NB4 (cell line): ENCODE data around the gene CSF3R.
"Not testable (repeated sequence)": the region's sequence is repeated elsewhere in the genome, so short reads cannot be mapped to it uniquely, and the experiment has no call there.

ENCODE experiments used
- DNase-seq: peaks from one replicate; pipeline ENCODE4 v3.0.0; 2010; ENCODE audit warnings: low read depth
- H3K4me3 ChIP-seq: one replicate; pipeline ENCODE4 v1.5.1; 2011; ENCODE audit warnings: mild to moderate bottlenecking, low read depth, low read length, moderate library complexity
- CTCF ChIP-seq: IDR thresholded peaks from one replicate; pipeline ENCODE4 v1.5.1; 2012; ENCODE audit warnings: low read depth, low read length
- MYC ChIP-seq: IDR thresholded peaks from 2 replicates; pipeline ENCODE4 v1.6.1; 2011; ENCODE audit warnings: low read depth, low read length
- POLR2A ChIP-seq: IDR thresholded peaks from 2 replicates; pipeline ENCODE4 v1.6.1; 2011; ENCODE audit warnings: mild to moderate bottlenecking; ENCODE audit not compliant: insufficient read length; ENCODE audit errors: extremely low read depth
- TF ChIP-seq, protein P1 (sequence below): IDR thresholded peaks from 2 replicates; pipeline ENCODE4 v1.6.1; 2011; ENCODE audit warnings: low read depth, low read length

The CSF3R gene

DNA sequence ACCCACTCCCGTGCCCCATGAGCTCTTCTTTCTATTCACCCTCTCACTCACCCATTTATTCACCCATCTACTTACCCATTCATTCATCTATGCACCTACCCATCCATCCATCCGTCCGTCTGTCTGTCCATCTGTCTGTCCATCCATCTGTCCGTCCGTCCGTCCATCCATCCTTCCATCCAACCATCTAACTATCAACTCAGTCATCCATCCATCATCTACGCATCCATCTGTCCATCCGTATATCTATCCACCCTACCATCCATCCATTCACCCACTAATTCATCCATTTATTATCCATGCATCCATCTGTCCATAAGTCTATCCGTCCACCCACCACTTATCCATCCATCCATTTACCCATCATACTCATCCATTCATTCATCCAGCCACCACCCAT is 10.8 kb upstream of the CSF3R start:
- TF ChIP-seq CTCF, result no peak
- no peak for TF ChIP-seq POLR2A
- TF ChIP-seq MYC, result no peak
- TF ChIP-seq, protein P1, sequence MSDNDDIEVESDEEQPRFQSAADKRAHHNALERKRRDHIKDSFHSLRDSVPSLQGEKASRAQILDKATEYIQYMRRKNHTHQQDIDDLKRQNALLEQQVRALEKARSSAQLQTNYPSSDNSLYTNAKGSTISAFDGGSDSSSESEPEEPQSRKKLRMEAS, result no peak
- no peak for DNase-seq

GRCh38 chr1:36492491-36492890 is 9.8 kb upstream of the CSF3R start:
- DNase-seq, result no peak
- TF ChIP-seq POLR2A, result no peak
- TF ChIP-seq MYC, result no peak
- no peak for TF ChIP-seq CTCF
- TF ChIP-seq, protein P1, result no peak
- no peak overlapping the region for H3K4me3 ChIP-seq

More for the DNA sequence above, 10.8 kb upstream of the CSF3R start:
- no peak overlapping the region for H3K4me3 ChIP-seq

GRCh38 chr1:36489258-36490051 is 6.7 kb upstream of the CSF3R start:
- H3K4me3 ChIP-seq, DNase-seq: not testable (repeated sequence)

DNA sequence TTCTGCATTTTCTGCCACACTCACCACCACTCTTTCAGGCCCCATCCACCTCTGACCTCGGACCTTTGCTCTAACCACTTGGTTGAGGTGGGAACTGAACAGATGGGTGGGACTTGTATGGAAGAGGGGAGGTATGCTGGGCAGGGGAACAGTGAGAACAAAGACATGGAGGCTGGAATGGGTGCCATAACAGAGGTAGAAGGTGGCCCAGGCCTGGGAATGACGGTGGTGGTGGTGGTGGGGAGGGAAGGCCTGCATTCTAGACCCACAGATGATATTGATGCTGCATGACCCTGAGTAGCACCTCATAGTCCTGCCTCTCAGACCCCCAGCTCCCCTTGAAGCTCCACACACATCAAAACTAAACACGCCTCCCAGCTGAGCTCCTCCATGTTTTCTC is 5.2 kb upstream of the CSF3R start:
- no peak for DNase-seq
- TF ChIP-seq MYC, result no peak
- no peak for TF ChIP-seq POLR2A
- TF ChIP-seq CTCF, result no peak
- TF ChIP-seq, protein P1, result no peak
- H3K4me3 ChIP-seq, result no peak overlapping the region

GRCh38 chr1:36487336-36487725 is 4.6 kb upstream of the CSF3R start:
- H3K4me3 ChIP-seq, DNase-seq: not testable (repeated sequence)

DNA sequence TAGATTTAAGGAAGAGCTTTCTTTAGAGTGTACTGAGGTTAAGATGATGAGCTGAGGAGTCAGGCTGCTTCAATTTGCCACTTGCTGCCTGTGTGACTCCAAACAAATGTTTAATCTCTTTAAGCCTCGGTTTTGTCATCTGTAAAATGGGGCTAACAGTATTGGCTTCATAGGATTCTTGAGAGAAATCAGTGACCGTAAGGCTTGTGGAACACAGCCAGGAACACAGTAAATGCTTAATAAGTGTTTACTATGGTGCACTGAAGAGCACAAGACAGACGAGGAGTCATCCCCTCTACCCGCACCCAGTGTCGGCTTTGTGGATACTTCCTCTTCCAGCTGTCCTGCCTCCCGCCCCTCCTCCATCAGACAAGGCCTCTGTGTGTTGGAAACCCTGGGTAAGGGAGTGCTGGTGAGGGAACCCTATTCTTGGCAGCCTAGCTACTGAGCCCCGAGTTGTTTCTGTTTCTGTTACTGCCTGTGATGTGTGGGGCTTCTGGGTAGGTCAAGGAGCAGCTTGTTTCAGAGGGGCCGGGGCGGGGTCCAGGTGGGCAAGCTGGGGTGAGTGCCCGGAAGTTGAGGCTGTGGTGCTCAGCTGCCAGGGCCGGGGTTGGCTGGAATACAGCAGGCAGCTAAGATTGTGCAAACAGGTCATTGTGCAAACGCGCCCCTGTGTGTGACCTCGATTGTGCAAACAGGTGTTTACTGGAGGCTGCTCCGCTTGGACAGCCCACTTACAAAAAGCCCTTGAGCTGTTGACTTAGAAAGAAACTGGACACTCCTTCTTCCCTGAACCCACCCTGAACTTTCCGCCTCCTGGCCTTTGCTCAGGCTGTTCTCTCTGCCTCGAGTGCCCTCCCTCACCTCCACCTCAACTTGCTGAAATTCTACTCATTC is 4.0 kb upstream of the CSF3R start:
- peak overlapping the region; percentile 38 for H3K4me3 ChIP-seq
- TF ChIP-seq, protein P1, result peak; percentile 42; the same call in 1 of the 2 replicates
- no peak for TF ChIP-seq POLR2A
- TF ChIP-seq MYC, result 0 out of 2 replicates have a peak, but pooled peaks have one; percentile 39
- peak; percentile 94 for DNase-seq

DNA sequence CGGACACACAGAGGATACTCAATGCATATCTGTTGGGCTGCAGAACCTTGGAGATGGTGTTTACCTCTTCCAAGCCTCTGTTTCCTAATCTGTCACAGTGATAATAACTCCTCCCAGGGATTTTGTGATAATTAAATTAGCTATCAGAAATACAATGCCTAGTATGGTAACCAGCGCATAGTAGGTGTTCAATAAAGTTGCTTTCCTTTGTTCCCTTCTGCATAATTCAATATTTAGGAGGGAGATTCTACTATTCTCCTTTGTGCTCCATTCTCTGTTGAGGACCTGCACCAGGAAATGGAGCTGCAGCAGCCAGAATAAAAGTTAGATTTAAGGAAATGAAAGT is 3.4 kb upstream of the CSF3R start:
- TF ChIP-seq MYC, result no peak
- TF ChIP-seq CTCF, result no peak
- TF ChIP-seq, protein P1, result no peak
- TF ChIP-seq POLR2A, result no peak
- no peak for DNase-seq
- H3K4me3 ChIP-seq, result no peak overlapping the region
